HG02840 (cell line): ENCODE results near the gene BCAM.
"Not testable (repeated sequence)": the region's sequence is repeated elsewhere in the genome, so short reads cannot be mapped to it uniquely, and the experiment has no call there.

Experiments
- ATAC-seq: cut with Tn5 transposase; IDR thresholded peaks from one replicate; pipeline ENCODE4 v1.9.1; 2021; ENCODE audit warnings: mild to moderate bottlenecking, moderate library complexity, moderate number of reproducible peaks; ENCODE audit not compliant: unreplicated experiment, low FRiP score

BCAM gene

GRCh38 chr19:44847144-44848035, 38.5 kb downstream of the BCAM start:
- ATAC-seq: no peak

GRCh38 chr19:44848036-44848811, 39.3 kb downstream of the BCAM start:
- ATAC-seq: no peak

GRCh38 chr19:44848812-44849447, 40.0 kb downstream of the BCAM start:
- no peak for ATAC-seq

- ATAC-seq: no peak
Observed at GRCh38 chr19:44850641-44851109, 41.8 kb downstream of the BCAM start.

GRCh38 chr19:44851427-44851826, 42.5 kb downstream of the BCAM start:
- ATAC-seq: no peak

GRCh38 chr19:44855606-44856005, 46.7 kb downstream of the BCAM start:
- no peak for ATAC-seq

GRCh38 chr19:44856421-44857083, 47.6 kb downstream of the BCAM start:
- no peak for ATAC-seq

GRCh38 chr19:44857837-44858236, 48.9 kb downstream of the BCAM start:
- ATAC-seq: no peak

GRCh38 chr19:44861576-44861975, 52.7 kb downstream of the BCAM start:
- ATAC-seq: not testable (repeated sequence)

- ATAC-seq: no peak
Observed at GRCh38 chr19:44863990-44864389, 55.1 kb downstream of the BCAM start.

- ATAC-seq: no peak
Observed at GRCh38 chr19:44865196-44865767, 56.4 kb downstream of the BCAM start.

GRCh38 chr19:44866664-44867063, 57.8 kb downstream of the BCAM start:
- no peak for ATAC-seq

- ATAC-seq: no peak
Observed at GRCh38 chr19:44867578-44867977, 58.7 kb downstream of the BCAM start.

- no peak for ATAC-seq
Observed at GRCh38 chr19:44869733-44870470, 61.0 kb downstream of the BCAM start.
